Activated CD4-positive, alpha-beta T cell treated with anti-CD3 and anti-CD28 coated beads for 4 hours (primary cell): ENCODE results near the gene CXXC5.

ENCODE experiments used
- DNase-seq, 2 donors: peaks; one replicate each; pipeline ENCODE4 v3.0.0-alpha.2; 2020

CXXC5 gene

DNA sequence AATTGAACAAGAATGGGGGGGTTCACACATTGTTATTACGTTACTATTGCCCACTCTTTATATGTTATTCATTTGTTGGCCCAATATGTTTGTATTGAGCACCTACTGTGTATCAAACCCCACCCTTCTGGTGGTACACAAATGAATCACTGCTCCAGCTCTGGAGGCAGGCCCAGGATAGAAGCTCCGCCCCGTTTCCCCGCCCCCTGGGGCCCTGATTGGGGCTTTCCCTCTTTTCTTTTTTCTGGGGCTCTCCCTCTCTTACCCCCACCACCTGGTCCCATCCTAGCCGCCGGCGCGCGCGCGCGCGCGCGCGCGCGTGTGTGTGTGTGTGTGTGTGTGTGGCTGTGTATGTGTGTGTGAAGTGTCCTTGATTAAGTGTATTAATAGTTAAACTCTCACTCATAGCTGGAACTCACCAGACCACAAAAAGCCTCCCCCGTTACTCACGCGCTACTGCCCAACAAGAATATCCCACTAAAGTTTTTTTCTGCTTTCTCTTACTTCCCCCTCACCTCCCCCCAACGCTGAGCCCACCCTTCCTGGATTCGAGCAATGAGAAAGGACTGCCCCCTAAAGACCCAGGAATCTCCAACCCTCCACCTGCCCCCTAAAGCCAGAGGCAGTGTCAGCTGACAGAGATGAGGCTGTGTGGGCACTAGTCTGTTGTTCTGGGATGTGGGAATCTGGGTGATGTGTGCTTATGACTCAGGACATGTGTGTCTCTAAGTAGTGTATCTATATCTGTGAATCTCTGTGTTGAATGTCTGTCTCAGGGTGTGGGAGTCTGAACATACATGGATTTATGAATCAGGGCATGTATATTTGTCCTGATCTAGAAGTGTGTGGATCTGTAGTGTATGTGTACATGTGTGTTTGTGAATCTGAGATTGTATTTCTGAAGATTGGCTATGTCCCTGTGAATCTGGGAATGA, 4.0 kb downstream of the CXXC5 start:
- peak; percentile 49 to 57 for DNase-seq

GRCh38 chr5:139652788-139653241, 4.7 kb downstream of the CXXC5 start:
- DNase-seq: no peak

GRCh38 chr5:139653616-139654015, 5.5 kb downstream of the CXXC5 start:
- DNase-seq: no peak

DNA sequence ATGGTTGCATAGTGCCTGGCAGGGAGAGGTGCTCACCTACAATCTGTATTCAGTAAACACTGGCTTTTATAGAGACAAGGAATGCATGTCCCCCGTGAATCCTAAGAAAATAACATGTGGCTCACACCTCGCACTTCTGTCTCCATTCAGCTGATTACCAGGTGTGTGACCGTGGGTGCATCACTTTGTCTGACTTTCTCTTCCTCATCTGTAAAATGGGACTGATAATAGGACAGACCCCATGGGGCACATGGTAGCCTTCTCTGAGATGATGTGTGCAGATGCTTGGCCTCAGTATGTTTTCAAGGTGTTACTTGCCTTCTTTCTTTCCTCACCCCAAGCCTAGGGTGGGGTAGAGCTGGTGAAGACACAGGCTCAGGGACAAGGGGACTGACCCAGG, 6.3 kb downstream of the CXXC5 start:
- DNase-seq: no peak

- DNase-seq: no peak
These were observed 6.8 kb downstream of the CXXC5 start for GRCh38 chr5:139654871-139655491.

GRCh38 chr5:139655727-139656271, 7.7 kb downstream of the CXXC5 start:
- no peak for DNase-seq

DNA sequence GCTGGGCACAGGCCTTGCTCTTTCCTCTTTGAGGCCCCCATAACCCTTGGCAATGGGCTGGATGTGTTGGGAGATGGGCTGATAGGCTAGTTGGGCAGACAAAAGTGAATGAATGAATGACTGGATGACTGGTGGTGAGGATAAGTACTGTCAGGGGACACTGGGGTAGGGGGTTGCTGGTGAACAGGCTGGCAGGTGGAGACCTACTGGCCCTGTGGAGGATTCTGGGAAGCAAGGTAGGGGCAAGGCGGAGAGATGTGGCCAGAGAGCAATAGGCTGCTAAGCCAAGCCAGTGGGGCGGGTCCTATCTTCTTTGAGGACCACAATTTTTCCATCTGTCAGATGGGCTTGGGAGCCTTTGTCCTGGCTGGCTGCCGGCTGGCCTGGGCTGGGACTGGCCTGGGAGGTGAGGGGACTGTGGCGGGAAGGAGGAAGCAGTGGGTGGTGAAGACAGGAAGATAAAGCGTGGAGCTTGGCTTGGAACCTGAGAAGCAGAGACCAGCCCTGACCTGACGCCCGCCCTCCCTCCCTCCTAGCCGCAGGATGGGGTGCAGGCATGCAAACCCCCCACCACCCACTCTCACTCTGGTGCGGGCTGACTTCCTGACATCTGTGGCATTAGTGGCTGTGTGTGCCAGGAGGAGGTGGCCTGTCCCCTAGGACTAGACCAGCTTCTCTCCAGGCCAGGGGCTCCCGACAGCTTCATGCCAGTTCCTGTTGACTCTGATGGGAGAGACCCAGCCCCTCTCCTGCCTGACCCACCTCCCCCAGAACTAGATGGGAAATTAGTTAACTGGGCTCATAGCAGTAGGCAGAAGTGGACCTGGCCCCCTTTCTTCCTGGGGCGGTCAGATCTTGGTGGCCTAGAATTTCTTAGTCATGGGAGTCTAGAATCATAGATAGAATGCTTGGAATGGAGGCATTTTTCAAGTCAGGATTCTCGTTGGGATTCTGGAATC, 9.5 kb downstream of the CXXC5 start:
- no peak for DNase-seq

DNA sequence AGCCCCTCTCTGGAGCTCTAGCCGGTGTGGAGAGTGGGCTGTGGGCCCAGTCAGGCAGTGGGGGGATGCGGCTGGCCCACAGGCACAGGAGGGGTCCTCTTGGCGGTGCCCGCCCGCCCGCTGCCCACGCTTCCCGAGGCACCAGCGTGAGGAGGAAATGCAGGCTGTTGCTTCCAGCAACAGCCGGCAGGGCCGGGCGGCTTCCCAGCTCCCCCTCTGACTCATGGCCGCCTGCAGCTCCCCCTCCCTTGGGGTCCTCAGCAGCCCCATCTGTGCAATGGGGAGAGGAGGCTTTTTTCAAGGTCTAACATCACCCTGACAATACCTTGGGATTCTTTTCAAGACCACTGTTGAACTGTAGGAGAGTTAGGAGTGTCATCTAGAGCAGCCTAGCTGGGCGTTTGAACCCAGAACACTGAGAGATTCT, 10.4 kb downstream of the CXXC5 start:
- no peak for DNase-seq

DNA sequence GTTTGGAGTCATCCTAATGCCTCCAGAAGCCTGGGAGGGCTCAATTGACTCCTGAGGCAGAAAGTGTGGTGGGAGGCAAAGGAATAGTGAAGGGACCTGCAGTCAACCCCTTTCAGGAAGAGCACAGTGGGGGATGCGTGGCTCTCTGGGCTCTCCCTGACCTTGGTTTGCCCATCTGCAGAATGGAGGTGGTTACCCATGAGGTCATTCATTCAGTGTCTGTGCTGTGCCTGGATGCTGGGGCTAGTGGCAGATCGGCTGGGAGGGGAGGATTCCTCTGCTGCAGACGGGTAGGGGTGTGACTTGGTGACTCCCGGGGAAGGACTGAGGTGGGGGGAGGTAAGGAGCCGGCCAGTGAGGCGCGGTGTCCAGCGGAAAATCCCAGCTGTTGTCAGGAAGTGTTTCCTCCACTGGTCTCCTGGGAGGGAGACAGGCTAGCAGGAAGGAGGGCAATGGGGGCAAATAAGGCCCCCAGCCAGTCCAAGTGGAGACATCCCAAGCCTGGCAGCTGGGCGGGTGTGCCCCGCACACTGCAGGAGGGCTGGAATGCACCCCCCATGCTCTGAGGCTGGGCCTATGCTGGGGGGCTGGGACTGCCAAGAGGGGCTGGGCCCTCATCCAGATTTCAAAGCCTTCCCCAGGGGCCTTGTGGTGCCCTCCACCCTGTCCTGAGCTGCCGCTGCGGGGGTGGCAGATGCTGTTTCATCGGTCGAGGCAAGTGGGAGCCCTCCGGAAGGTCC, 10.9 kb downstream of the CXXC5 start:
- no peak for DNase-seq

DNA sequence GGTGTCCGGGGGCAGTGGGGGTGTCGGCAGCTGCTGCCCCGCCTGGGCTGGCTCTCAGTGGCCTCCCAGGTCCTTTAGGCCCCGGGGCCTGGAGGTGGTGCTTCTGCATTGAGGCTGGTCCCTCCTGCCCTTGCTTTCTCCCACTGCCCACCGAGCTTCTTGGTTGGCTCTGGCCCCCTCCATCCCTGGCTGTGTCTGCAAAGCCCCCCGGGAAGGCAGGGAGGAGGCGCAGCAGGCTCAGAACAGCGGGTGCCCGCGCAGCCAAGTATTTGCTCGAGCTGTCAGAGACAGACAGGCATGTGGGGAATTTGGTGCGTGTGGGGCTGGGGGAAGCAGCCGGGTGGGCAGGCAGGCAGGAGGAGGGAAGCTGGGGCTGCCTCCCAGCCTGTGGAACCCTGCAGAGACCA, 11.5 kb downstream of the CXXC5 start:
- no peak for DNase-seq

DNA sequence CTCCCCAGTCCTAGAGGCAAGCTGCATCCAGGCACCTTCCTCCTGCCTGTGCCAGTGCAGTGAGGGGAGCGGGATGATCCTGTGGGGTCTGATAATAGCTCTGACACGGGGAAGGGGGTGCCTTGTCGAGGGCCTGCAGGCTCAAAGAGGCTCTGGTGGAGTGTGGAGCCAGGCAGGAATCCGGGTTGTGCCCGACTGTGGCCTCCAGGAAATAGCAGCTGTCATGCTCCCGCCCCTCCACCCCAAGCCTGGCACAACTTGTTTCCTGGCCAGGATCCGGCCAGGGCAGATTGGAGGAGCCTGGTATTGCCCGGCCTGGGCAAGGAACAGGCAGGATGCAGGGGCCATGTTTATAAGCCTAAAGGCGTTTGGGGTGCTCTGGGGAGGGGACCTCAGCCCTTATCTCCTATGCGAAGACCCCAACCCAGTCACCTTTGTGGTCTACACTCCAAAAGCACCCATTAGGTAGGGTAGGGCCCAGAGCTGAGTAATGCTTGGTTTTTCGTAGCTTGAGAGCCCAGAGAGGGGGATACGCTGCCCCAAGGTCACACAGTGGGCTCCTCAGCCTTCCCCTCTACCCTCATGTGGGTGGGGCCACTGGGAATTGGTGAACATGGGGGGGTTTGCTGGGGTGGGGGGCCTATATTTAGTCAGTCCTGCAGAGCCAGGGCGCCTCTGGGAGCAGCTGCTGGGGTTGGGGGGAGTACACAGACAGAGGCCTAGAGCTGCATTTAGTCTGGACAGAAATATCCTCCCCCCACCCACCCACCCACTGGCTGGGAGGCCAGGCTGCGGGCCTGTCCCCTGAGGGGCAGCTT, 12.2 kb downstream of the CXXC5 start:
- DNase-seq: no peak

- no peak for DNase-seq
These were observed 13.0 kb downstream of the CXXC5 start for GRCh38 chr5:139660923-139661814.

DNA sequence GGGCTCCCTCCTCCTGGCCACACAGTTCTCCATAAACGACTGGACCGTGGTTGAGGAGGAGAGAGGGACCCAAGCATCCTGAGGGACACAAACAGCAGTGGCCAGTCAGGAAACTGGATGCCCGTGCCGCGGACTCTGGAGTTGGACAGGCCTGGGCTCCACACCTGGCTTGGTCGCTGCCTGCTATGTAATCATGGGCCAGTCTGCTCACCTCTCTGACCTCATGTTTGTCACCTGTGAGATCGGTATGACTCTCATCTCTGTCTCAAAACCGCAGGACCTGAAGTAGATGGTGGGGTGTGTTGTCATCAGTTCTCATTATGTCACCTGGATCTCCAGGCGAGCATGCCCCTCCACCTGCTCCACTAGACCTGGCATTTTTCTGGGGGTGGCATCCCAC, 14.5 kb downstream of the CXXC5 start:
- no peak for DNase-seq

GRCh38 chr5:139663207-139664085, 15.3 kb downstream of the CXXC5 start:
- no peak for DNase-seq

DNA sequence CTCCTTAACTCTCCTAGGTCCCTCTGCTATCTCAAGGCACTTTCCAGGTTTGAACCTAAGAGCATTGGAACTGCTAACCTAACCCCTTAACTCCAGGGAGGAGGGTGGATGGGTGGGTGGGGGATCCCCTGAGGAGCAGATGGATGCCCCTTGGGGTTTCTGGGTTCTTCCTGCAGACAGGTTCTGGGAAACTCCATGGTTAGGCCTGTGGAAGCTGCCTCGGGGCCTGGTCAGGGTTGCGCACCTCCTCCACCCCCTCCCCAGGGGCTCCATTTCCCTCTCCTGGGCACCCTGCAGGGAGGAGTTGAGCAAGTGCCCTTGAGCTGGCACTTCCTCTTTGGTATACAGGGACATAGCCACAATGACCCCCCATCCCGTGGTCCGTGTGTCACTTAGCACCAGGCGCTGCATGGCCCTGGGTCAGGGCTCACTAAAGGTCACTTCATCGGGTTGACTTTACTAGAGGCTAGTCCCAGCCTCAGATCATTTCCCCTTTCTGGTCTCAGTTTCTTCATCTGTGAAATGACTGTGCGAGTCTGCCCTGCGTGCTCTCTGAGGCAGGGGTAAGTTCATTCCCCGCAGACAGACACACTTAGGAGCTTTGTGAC, 16.0 kb downstream of the CXXC5 start:
- DNase-seq: no peak

- no peak for DNase-seq
These were observed 16.7 kb downstream of the CXXC5 start for GRCh38 chr5:139664727-139665351.

GRCh38 chr5:139665626-139666025, 17.5 kb downstream of the CXXC5 start:
- no peak for DNase-seq

DNA sequence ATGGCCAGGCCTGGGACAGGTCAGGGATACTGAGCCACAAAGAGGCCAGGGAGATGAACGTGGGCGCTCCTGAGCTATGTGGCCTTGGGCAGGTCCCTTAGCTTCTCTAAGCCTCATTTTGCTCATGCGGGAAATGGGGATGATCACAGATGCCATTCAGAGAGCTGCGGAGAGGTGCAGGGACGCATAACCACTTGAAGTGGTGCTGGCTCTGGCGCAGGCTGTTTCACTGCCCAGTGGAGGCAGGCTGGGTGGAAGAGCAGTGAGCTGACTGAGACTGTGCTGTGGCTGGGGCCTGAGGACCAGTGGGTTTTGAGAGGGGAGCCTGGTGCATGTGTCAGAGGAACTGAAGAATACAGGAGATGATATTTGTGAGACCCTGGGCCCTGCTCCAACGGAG, 18.4 kb downstream of the CXXC5 start:
- DNase-seq: no peak
